ENCODE measurements around the gene HERPUD1. TPM values are rescaled to one million over a fixed set of nuclear protein-coding genes. Genes with fewer than 3 reads are reported as not detected.

HERPUD1 gene
- total and polyA plus RNA-seq, 2 donors from 2014 or later: 209 to 234 TPM

- peak in 1 of 5 donors; percentile 65 for DNase-seq
Observed at GRCh38 chr16:56892705-56893104, 39.2 kb upstream of the HERPUD1 start.

DNA sequence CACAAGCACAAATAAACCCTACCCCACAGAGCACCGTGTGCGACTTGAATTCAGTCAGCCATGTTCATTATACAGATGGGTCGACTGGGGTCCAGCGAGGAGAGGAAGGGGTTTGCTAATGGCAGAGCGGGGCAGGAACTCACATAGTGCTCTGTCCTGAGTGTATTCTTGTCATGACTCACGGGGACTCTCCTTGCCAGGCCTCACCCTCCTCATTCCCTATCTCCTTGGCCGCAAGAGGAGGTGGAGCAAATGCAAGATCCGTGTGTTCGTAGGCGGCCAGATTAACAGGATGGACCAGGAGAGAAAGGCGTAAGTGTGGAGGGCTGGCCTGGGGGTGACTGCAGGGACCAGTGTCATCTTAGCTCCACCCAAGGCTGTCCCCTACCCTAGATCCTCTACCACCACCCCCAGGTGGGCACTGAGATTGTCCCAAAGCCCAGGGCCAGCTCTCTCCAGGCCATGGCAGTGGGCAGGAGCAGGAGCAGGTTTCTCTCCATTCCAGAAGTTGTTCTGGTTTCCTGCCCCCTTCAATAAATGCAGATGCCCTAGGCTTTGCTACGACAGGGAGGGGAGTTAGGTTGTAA, 37.5 kb upstream of the HERPUD1 start:
- DNase-seq (no peak), FAIRE-seq (no peak)
- Histone ChIP-seq H3K4me1 (ENCODE audit: control insufficient read depth in 2 of 3, insufficient read depth in 2 of 3, low read depth in 1 of 3, low read length in 3 of 3) (no peaks in the 10 kb centered on the region), H3K4me3 (ENCODE audit: low read length in 3 of 3) (no peak overlapping the region), H3K9ac (ENCODE audit: low read length in 3 of 3) (no peak overlapping the region), H3K9me3 (ENCODE audit: control insufficient read depth in 2 of 3, insufficient read depth in 1 of 3, low read length in 3 of 3) (no peaks in the 10 kb centered on the region), H3K27me3 (ENCODE audit: control insufficient read depth, insufficient read depth, low read length) (no peaks in the 10 kb centered on the region), H3K27ac (ENCODE audit: low read depth in 2 of 2, low read length in 2 of 2) (no peak overlapping the region), H3K36me3 (ENCODE audit: control insufficient read depth in 2 of 3, insufficient read depth in 3 of 3, low read length in 3 of 3) (no peaks in the 10 kb centered on the region)
- intact Hi-C loops (cut with DNase I): no loop called here
- TF ChIP-seq, protein P1, sequence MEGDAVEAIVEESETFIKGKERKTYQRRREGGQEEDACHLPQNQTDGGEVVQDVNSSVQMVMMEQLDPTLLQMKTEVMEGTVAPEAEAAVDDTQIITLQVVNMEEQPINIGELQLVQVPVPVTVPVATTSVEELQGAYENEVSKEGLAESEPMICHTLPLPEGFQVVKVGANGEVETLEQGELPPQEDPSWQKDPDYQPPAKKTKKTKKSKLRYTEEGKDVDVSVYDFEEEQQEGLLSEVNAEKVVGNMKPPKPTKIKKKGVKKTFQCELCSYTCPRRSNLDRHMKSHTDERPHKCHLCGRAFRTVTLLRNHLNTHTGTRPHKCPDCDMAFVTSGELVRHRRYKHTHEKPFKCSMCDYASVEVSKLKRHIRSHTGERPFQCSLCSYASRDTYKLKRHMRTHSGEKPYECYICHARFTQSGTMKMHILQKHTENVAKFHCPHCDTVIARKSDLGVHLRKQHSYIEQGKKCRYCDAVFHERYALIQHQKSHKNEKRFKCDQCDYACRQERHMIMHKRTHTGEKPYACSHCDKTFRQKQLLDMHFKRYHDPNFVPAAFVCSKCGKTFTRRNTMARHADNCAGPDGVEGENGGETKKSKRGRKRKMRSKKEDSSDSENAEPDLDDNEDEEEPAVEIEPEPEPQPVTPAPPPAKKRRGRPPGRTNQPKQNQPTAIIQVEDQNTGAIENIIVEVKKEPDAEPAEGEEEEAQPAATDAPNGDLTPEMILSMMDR (IDR thresholded peaks at IDR 0.05; ENCODE audit: borderline replicate concordance, extremely low read depth, insufficient read depth): no peak

More at GRCh38 chr16:56892705-56893104, 39.2 kb upstream of the HERPUD1 start:
- H3K9me3 ChIP-seq (ENCODE audit: control insufficient read depth in 2 of 3, insufficient read depth in 1 of 3, low read length in 3 of 3): no peaks in the 10 kb centered on the region
- H3K4me1 ChIP-seq (ENCODE audit: control insufficient read depth in 2 of 3, insufficient read depth in 2 of 3, low read depth in 1 of 3, low read length in 3 of 3): no peaks in the 10 kb centered on the region
- H3K36me3 ChIP-seq (ENCODE audit: control insufficient read depth in 2 of 3, insufficient read depth in 3 of 3, low read length in 3 of 3): no peaks in the 10 kb centered on the region
- H3K9ac ChIP-seq (ENCODE audit: low read length in 3 of 3): no peak overlapping the region
- TF ChIP-seq, protein P1 (IDR thresholded peaks at IDR 0.05; ENCODE audit: borderline replicate concordance, extremely low read depth, insufficient read depth): no peak
- no peaks in the 10 kb centered on the region for H3K27me3 ChIP-seq (ENCODE audit: control insufficient read depth, insufficient read depth, low read length)
- no peak overlapping the region for H3K27ac ChIP-seq (ENCODE audit: low read depth in 2 of 2, low read length in 2 of 2)
- no peak overlapping the region for H3K4me3 ChIP-seq (ENCODE audit: low read length in 3 of 3)
- no peak for FAIRE-seq
- intact Hi-C loops (cut with DNase I): no loop called here

DNA sequence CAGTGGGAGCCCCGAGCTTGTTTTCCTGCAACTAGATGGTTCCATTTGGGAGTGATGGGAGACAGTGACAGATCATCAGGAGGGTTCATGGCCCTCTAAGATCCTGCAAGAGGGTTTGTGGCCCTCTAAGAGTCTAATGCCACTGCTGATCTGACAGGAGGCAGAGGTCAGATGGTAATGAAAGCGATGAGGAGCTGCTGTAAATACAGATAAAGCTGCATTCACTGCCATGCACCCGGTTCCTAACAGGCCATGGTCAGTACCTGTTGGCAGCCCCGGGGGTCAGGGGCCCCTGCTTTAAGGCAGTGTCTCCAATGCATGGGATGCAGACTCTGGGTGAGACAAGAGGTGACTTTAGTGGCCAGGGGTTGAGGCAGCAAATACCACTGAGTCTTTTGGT, 36.1 kb upstream of the HERPUD1 start:
- H3K4me1 ChIP-seq (ENCODE audit: control insufficient read depth in 2 of 3, insufficient read depth in 2 of 3, low read depth in 1 of 3, low read length in 3 of 3): no peaks in the 10 kb centered on the region
- H3K27ac ChIP-seq (ENCODE audit: low read depth in 2 of 2, low read length in 2 of 2): no peak overlapping the region
- no peaks in the 10 kb centered on the region for H3K36me3 ChIP-seq (ENCODE audit: control insufficient read depth in 2 of 3, insufficient read depth in 3 of 3, low read length in 3 of 3)
- no peaks in the 10 kb centered on the region for H3K27me3 ChIP-seq (ENCODE audit: control insufficient read depth, insufficient read depth, low read length)
- no peak for FAIRE-seq
- no peaks in the 10 kb centered on the region for H3K9me3 ChIP-seq (ENCODE audit: control insufficient read depth in 2 of 3, insufficient read depth in 1 of 3, low read length in 3 of 3)
- TF ChIP-seq, protein P1 (IDR thresholded peaks at IDR 0.05; ENCODE audit: borderline replicate concordance, extremely low read depth, insufficient read depth): no peak
- H3K9ac ChIP-seq (ENCODE audit: low read length in 3 of 3): no peak overlapping the region
- intact Hi-C loops (cut with DNase I): no loop called here
- no peak for DNase-seq
- no peak overlapping the region for H3K4me3 ChIP-seq (ENCODE audit: low read length in 3 of 3)

DNA sequence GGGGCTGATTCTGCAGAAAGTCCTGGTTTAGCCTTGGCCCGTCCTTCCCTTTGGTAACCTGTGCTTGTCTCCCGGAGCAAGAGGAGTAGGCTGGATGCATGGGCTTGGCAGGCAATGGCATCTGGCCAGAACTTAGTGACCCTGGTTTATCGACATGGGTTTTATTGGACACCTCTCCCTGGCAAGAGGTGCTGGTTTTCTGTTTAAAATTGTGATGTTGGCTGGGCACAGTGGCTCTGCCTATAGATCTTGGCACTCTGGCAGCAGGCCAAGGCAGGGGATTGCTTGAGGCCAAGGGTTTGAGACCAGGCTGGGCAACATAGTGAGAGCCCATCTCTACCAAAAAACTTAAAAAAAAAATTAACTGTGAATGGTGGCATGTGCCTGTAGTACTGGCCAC, 35.7 kb upstream of the HERPUD1 start:
- DNase-seq (no peak), FAIRE-seq (no peak)
- no peaks in the 10 kb centered on the region for H3K27me3 ChIP-seq (ENCODE audit: control insufficient read depth, insufficient read depth, low read length)
- no peaks in the 10 kb centered on the region for H3K9me3 ChIP-seq (ENCODE audit: control insufficient read depth in 2 of 3, insufficient read depth in 1 of 3, low read length in 3 of 3)
- no peaks in the 10 kb centered on the region for H3K4me1 ChIP-seq (ENCODE audit: control insufficient read depth in 2 of 3, insufficient read depth in 2 of 3, low read depth in 1 of 3, low read length in 3 of 3)
- no peak overlapping the region for H3K9ac ChIP-seq (ENCODE audit: low read length in 3 of 3)
- H3K4me3 ChIP-seq (ENCODE audit: low read length in 3 of 3): no peak overlapping the region
- H3K27ac ChIP-seq (ENCODE audit: low read depth in 2 of 2, low read length in 2 of 2): no peak overlapping the region
- intact Hi-C loops (cut with DNase I): no loop called here
- TF ChIP-seq, protein P1 (IDR thresholded peaks at IDR 0.05; ENCODE audit: borderline replicate concordance, extremely low read depth, insufficient read depth): no peak
- H3K36me3 ChIP-seq (ENCODE audit: control insufficient read depth in 2 of 3, insufficient read depth in 3 of 3, low read length in 3 of 3): no peaks in the 10 kb centered on the region

Measured in kidney (tissue), 14 donors.